GM23248 (cell line): Measurements from ENCODE around the gene DOCK6.

Experiments
- EZH2 ChIP-seq: fragments of 200-600 bp; sonication (generic); IDR thresholded peaks from 2 replicates; pipeline ENCODE4 v1.6.1; 2018; ENCODE audit warnings: antibody characterized with exemption, mild to moderate bottlenecking; ENCODE audit not compliant: insufficient read depth, poor library complexity, severe bottlenecking
- EZH2phosphoT487 ChIP-seq: fragments of 200-600 bp; sonication (generic); IDR thresholded peaks from 2 replicates; pipeline ENCODE4 v1.6.1; 2018; ENCODE audit warnings: antibody characterized with exemption, moderate library complexity, mild to moderate bottlenecking, low read depth; ENCODE audit not compliant: insufficient read depth

DNA sequence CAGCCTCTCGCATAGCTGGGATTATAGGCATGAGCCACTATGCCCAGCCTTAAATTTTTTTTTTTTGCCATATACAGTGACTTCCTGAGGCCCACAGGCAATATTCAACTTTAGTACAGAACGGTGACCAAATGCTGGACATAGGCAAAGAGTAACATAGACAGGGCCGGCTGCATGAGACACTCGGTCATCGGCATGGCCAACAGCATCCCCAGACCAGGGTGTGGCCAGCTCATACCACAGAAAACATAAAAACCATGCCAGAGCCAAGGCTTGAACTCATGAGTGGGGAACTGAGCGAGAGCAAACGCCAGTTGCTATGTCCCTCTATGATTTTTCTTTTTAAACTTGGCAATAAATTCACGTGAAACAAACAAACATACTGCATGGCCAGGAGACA lies 82.0 kb downstream of the DOCK6 start:
- no peak for TF ChIP-seq EZH2
- TF ChIP-seq EZH2phosphoT487 = no peak
